Epithelial cell of proximal tubule (primary cell): Measurements from ENCODE around the gene NIPSNAP3A. TPM values are rescaled to one million over a fixed set of nuclear protein-coding genes. Genes with fewer than 3 reads are reported as not detected.

Source experiments
- DNase-seq: peaks from one replicate; pipeline ENCODE4 v3.0.0-alpha.2; 2011; ENCODE audit warnings: low read depth
- H3K4me3 ChIP-seq: 2 replicates; pipeline ENCODE4 v1.5.1; 2011; ENCODE audit warnings: low read depth, mild to moderate bottlenecking, low read length
- total RNA-seq: library from RNA; depleted of rRNA; stranded (reverse); fragments of >200 nt; gene quantifications from 2 replicates; pipeline ENCODE4 v1.2.3, GENCODE V29; 2015
- TF ChIP-seq, protein P1 (sequence below): conservative IDR thresholded peaks from 2 replicates; pipeline ENCODE4 v1.5.1; 2012; ENCODE audit warnings: low read depth, mild to moderate bottlenecking, low read length

The NIPSNAP3A gene
- total RNA-seq, 1 donor from 2014 or later, result 34.4 TPM

DNA sequence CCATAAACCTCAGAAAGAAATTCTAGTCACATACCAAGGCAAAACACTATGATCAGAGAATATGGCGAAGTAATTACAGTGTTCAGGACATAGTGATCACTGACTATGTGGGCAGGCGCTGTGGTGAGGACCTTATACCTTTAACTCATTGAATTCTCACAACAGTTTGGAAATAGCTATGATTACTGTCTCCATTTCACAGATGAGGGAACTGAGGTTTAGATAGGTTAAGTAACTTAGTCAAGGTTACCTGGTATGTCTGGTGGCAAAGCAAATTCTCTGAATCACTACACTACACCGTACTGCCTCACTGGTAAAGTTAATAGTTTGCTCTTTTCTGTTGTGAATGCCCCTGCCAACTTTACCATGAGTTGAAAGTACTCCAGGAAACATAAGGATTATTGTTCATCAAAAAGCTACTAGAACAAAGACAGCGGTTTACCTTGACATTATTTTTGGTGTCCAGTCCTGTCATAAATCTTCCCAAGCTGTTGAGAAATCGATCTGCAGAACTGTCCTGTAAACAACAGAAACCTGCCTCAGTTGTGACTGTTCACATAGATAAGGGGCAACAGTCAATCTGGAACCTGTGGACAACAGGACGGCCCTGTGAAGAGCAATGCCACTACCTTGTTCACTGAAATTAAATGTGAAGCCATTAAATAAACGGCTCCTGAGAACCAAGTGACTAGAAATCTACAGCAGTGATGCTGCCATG lies 52.7 kb downstream of the NIPSNAP3A start:
- TF ChIP-seq, protein P1, sequence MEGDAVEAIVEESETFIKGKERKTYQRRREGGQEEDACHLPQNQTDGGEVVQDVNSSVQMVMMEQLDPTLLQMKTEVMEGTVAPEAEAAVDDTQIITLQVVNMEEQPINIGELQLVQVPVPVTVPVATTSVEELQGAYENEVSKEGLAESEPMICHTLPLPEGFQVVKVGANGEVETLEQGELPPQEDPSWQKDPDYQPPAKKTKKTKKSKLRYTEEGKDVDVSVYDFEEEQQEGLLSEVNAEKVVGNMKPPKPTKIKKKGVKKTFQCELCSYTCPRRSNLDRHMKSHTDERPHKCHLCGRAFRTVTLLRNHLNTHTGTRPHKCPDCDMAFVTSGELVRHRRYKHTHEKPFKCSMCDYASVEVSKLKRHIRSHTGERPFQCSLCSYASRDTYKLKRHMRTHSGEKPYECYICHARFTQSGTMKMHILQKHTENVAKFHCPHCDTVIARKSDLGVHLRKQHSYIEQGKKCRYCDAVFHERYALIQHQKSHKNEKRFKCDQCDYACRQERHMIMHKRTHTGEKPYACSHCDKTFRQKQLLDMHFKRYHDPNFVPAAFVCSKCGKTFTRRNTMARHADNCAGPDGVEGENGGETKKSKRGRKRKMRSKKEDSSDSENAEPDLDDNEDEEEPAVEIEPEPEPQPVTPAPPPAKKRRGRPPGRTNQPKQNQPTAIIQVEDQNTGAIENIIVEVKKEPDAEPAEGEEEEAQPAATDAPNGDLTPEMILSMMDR, result no peak
- DNase-seq, result no peak
- no peak overlapping the region for H3K4me3 ChIP-seq

- no peak for DNase-seq
- TF ChIP-seq, protein P1, result no peak
- no peak overlapping the region for H3K4me3 ChIP-seq
These were observed 54.6 kb downstream of the NIPSNAP3A start for GRCh38 chr9:104802110-104802509.

- no peak overlapping the region for H3K4me3 ChIP-seq
- DNase-seq, result no peak
- TF ChIP-seq, protein P1, result no peak
These were observed 55.4 kb downstream of the NIPSNAP3A start for GRCh38 chr9:104802906-104803305.

DNA sequence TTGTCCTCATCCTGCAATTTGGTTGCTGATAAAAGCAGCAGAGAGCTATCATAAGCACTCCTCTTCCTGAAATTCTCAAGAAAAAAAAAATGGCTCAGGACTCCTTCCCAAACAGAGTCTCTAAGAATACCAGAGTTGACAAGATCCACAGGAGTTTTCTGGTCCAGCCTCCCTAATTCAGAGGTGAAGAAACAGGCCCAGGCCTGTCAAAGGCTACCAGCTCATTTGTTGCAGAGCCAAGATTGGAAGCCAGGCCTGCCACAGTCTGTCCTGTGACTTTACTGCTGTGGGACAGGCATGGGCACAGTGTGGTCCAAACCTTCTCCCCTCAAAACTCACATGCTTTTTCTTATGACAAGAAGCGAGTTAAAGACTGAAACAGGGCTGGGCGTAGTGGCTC lies 58.0 kb downstream of the NIPSNAP3A start:
- no peak overlapping the region for H3K4me3 ChIP-seq
- TF ChIP-seq, protein P1, result no peak
- DNase-seq, result no peak

GRCh38 chr9:104808035-104808614 lies 60.6 kb downstream of the NIPSNAP3A start:
- no peak overlapping the region for H3K4me3 ChIP-seq
- no peak for DNase-seq
- TF ChIP-seq, protein P1, result peak; percentile 60

Other genes starting within 250 kb of the NIPSNAP3A start
- gene OR13F1, start 243.4 kb upstream of the NIPSNAP3A start, total RNA-seq, result not detected in 2 replicates
- not detected in 2 replicates for gene OR13C4, start 220.5 kb upstream of the NIPSNAP3A start, total RNA-seq
- not detected in 2 replicates for gene OR13C3, start 210.8 kb upstream of the NIPSNAP3A start, total RNA-seq
- not detected in 2 replicates for gene OR13C8, start 178.5 kb upstream of the NIPSNAP3A start, total RNA-seq
- gene OR13C5, start 148.3 kb upstream of the NIPSNAP3A start, total RNA-seq, result not detected in 2 replicates
- not detected in 2 replicates for gene OR13C2, start 142.1 kb upstream of the NIPSNAP3A start, total RNA-seq
- not detected in 2 replicates for gene OR13C9, start 129.5 kb upstream of the NIPSNAP3A start, total RNA-seq
- not detected in 2 replicates for gene OR13D1, start 53.2 kb upstream of the NIPSNAP3A start, total RNA-seq
- gene NIPSNAP3B, start 16.4 kb downstream of the NIPSNAP3A start, total RNA-seq, result 0.58 TPM in 1 of 2 replicates, not detected in the other
- gene ABCA1, start 180.5 kb downstream of the NIPSNAP3A start, total RNA-seq, result 8.9 and 13.7 TPM in 2 replicates